Adrenal gland (tissue), 5 donors: ENCODE data around the gene UNC45A.

Experiments
- CTCF ChIP-seq, 6 experiments: fragments of 450-650 bp in 4 of 6; fragments of 200-600 bp in 2 of 6; sonication (generic) in 1 of 6; IDR thresholded peaks; 1 replicate in 5 of 6; 2 replicates in 1 of 6; pipeline versions ENCODE4 v1.5.1 to v1.8.0; 2016 to 2021; ENCODE audit warnings: antibody characterized with exemption in 6 of 6, mild to moderate bottlenecking in 2 of 6, moderate library complexity in 1 of 6
- POLR2A ChIP-seq, 2 donors: fragments of 450-650 bp; IDR thresholded peaks; one replicate each; pipeline ENCODE4 v1.6.1; 2017; ENCODE audit warnings: antibody characterized with exemption in 2 of 2, mild to moderate bottlenecking in 2 of 2, moderate library complexity in 1 of 2
- donor health status: DM: no; HTN: no; CAD: no.

DNA sequence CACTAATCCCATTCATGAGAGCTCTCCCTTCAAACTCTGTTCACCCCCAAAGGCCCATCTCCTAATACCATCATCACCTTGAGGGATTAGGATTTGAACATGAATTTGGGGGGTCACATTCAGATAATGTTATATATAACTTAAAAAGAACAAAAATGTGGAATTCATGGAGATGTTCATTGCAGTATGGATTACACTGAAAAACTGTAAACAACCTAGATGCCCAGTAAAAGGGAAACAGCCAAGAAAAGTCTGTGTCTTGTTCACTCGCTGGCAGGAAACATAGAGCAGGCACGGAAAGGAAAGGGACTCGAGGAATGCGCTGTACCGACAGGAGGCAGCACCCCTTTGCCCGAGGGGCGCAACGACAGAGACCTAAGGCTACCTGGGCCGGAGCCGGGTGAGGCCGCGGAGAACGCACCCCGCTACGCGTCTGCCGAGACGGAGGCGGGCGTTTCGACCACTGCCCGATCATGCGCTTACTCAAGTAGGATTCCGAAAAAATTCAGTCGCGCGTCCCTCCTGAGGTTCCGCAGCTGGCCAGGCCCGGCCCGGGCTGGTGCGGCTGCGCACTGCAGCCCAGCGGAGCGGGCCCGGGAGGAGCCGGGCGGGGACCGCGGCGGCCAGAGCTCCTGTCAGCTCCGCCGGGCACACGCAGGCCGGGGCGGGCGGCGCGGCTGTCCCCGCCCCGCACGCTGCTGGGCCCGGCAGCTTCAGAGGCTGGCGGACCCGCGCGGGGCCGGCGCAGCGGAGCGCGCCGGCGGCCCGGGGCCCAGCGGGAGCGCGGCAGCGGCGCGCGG, 32.8 kb upstream of the UNC45A start:
- peak; percentile 47 to 84 (median 80) for TF ChIP-seq CTCF (IDR thresholded peaks at IDR 0.05)
- TF ChIP-seq POLR2A (IDR thresholded peaks at IDR 0.05): peak; percentile 59 to 77
